GM12864 (cell line): Measurements from ENCODE around the gene ABHD10.

Experiments
- DNase-seq: peaks from one replicate; pipeline ENCODE4 v3.0.0-alpha.2; 2011; ENCODE audit warnings: low read depth
- H3K4me3 ChIP-seq: 2 replicates; pipeline ENCODE4 v1.5.1; 2011; ENCODE audit warnings: mild to moderate bottlenecking, low read depth, low read length, control low read depth
- TF ChIP-seq, protein P1 (sequence below): IDR thresholded peaks from 2 replicates; pipeline ENCODE4 v1.5.1; 2011; ENCODE audit warnings: low read depth, mild to moderate bottlenecking, moderate library complexity, low read length, control low read depth, inconsistent platforms; ENCODE audit errors: missing control alignments

Gene ABHD10

DNA sequence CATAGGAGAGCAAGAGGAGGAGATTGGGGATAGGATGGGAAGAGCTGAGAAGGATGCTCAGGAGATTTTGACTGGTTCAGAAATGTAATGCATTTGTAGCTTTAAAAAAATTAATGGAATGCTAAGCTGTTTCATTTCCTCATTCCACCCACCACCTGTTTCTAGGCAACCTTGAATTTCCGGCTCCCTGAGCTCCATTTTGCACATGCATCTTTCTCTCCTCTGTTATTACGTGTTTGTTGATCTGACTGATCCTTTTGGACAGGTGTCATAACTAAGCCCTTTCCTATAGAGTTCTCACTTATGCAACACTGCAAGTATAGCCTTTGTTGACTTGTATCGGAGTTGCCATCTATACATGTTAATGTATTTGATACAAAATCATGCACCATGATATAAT lies 60.0 kb downstream of the ABHD10 start:
- peak; percentile 7 for DNase-seq
- no peak overlapping the region for H3K4me3 ChIP-seq
- TF ChIP-seq, protein P1, sequence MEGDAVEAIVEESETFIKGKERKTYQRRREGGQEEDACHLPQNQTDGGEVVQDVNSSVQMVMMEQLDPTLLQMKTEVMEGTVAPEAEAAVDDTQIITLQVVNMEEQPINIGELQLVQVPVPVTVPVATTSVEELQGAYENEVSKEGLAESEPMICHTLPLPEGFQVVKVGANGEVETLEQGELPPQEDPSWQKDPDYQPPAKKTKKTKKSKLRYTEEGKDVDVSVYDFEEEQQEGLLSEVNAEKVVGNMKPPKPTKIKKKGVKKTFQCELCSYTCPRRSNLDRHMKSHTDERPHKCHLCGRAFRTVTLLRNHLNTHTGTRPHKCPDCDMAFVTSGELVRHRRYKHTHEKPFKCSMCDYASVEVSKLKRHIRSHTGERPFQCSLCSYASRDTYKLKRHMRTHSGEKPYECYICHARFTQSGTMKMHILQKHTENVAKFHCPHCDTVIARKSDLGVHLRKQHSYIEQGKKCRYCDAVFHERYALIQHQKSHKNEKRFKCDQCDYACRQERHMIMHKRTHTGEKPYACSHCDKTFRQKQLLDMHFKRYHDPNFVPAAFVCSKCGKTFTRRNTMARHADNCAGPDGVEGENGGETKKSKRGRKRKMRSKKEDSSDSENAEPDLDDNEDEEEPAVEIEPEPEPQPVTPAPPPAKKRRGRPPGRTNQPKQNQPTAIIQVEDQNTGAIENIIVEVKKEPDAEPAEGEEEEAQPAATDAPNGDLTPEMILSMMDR: no peak

DNA sequence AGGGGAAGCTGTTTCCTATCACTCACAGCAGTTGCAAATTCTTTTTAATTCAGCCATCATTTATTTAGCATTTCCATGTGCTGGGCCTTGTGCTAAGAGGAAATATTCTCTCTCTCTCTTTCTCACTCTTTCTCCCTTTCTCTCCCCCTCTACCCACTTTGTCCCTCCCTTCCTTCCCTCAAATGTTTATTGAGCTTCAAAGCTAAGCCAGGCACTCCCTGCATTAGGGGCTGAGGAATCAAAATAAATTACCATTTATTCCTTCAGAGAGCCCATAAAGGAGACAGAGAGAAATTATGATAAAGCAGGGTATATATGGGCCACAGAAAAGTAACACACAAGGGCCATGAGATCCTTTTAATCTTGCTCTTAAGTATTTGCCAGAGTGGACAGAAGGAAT lies 62.5 kb downstream of the ABHD10 start:
- TF ChIP-seq, protein P1: no peak
- no peak for DNase-seq
- H3K4me3 ChIP-seq: no peak overlapping the region

DNA sequence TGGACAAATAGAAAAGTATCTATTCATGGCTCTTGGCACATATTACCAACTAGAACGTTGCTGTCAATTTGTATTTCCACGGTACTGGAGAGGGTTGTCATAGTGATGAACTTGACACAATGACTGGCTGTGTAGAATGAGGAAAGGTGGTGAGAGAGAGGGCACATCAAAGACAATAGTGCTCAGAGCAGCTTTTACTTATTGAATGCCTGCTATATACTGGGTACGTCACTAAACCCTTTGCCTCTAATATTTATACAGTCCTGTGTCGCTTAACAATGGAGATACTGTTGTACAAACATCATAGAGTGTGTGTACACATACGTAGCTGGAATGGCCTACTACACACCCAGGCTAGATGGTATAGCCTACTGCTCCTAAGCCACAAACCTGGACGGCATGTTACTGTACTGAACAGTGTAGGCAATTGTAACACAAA lies 64.0 kb downstream of the ABHD10 start:
- H3K4me3 ChIP-seq: no peak overlapping the region
- DNase-seq: no peak
- TF ChIP-seq, protein P1: no peak
